Measurements from ENCODE around the gene GNAT2. TPM values are rescaled to one million over a fixed set of nuclear protein-coding genes. Genes with fewer than 3 reads are reported as not detected.

GNAT2 gene
- total and polyA plus RNA-seq, 10 donors: 0.08 to 0.92 (median 0.59) TPM; not detected in 7

GRCh38 chr1:109658533-109659042 lies 39.2 kb upstream of the GNAT2 start:
- 37 to 53% (median 47%) methylated on average over 2 to 3 of the region's 3 CpGs for WGBS, 5 donors
- Histone ChIP-seq H3K4me3 (no peak overlapping the region), H3K36me3 (peaks cover 0 to 47% (median 15%) of the 10 kb centered on the region in 6 donors), H3K27me3 (replicated peaks in 1 of 7) (no peaks in the 10 kb centered on the region), H3K9me3 (no peaks in the 10 kb centered on the region), H3K4me1 (peaks cover 0 to 44% (median 26%) of the 10 kb centered on the region in 6 donors), H3K27ac (no peak overlapping the region)
- DNase-seq: no peak
- TF ChIP-seq CTCF (IDR thresholded peaks at IDR 0.05 in 8 of 11, conservative IDR thresholded peaks at IDR 0.05 in 3 of 11): no peak
- TF ChIP-seq POLR2AphosphoS5 (IDR thresholded peaks at IDR 0.05): no peak
- TF ChIP-seq POLR2A (IDR thresholded peaks at IDR 0.05): no peak
- intact Hi-C loops (cut with DNase I; ENCODE audit: low total_unique reads): no loop called here

- no peak for TF ChIP-seq CTCF (IDR thresholded peaks at IDR 0.05 in 8 of 11, conservative IDR thresholded peaks at IDR 0.05 in 3 of 11)
- no peak for TF ChIP-seq POLR2A (IDR thresholded peaks at IDR 0.05)
- no peak for TF ChIP-seq POLR2AphosphoS5 (IDR thresholded peaks at IDR 0.05)
- H3K36me3 ChIP-seq: peaks cover 0 to 47% (median 15%) of the 10 kb centered on the region in 6 donors
- intact Hi-C loops (cut with DNase I; ENCODE audit: low total_unique reads): no loop called here
- no peaks in the 10 kb centered on the region for H3K9me3 ChIP-seq
- no peak overlapping the region for H3K27ac ChIP-seq
- H3K27me3 ChIP-seq (replicated peaks in 1 of 7): no peaks in the 10 kb centered on the region
- H3K4me3 ChIP-seq: no peak overlapping the region
- H3K4me1 ChIP-seq: peaks cover 0 to 44% (median 26%) of the 10 kb centered on the region in 6 donors
- DNase-seq: no peak
- WGBS, 5 donors: 82 to 87% (median 85%) methylated on average over 7 of the region's 7 CpGs
Measured at GRCh38 chr1:109657970-109658369, 38.6 kb upstream of the GNAT2 start.

DNA sequence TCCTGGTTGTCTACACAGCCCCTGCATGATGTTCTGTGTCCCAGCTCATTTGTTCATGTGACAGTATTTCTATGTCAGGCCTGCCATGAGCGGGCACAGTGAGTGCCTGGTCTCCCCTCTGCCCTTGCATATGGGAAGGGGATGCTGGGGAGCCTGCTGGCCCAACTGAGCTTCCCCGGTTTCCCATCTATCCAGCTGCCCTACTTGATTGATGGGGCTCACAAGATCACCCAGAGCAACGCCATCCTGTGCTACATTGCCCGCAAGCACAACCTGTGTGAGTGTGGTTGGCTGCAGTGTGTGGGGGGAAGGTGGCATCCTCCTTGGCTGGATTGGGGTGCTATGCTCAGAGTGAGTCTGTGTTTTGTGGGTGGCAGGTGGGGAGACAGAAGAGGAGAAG lies 38.0 kb upstream of the GNAT2 start:
- peak overlapping the region in 1 of 8 donors; percentile 91 for H3K4me3 ChIP-seq
- H3K27me3 ChIP-seq (replicated peaks in 1 of 7): no peaks in the 10 kb centered on the region
- H3K36me3 ChIP-seq: peaks cover 0 to 47% (median 15%) of the 10 kb centered on the region in 6 donors
- peak overlapping the region in 1 of 8 donors; percentile 86 for H3K27ac ChIP-seq
- H3K9me3 ChIP-seq: no peaks in the 10 kb centered on the region
- peaks cover 0 to 44% (median 26%) of the 10 kb centered on the region in 6 donors for H3K4me1 ChIP-seq
- 92 to 98% (median 95%) methylated on average over 4 of the region's 4 CpGs for WGBS, 5 donors
- no peak for DNase-seq
- intact Hi-C loops (cut with DNase I; ENCODE audit: low total_unique reads): no loop called here
- TF ChIP-seq POLR2A (IDR thresholded peaks at IDR 0.05): no peak
- no peak for TF ChIP-seq CTCF (IDR thresholded peaks at IDR 0.05 in 8 of 11, conservative IDR thresholded peaks at IDR 0.05 in 3 of 11)
- no peak for TF ChIP-seq POLR2AphosphoS5 (IDR thresholded peaks at IDR 0.05)

DNA sequence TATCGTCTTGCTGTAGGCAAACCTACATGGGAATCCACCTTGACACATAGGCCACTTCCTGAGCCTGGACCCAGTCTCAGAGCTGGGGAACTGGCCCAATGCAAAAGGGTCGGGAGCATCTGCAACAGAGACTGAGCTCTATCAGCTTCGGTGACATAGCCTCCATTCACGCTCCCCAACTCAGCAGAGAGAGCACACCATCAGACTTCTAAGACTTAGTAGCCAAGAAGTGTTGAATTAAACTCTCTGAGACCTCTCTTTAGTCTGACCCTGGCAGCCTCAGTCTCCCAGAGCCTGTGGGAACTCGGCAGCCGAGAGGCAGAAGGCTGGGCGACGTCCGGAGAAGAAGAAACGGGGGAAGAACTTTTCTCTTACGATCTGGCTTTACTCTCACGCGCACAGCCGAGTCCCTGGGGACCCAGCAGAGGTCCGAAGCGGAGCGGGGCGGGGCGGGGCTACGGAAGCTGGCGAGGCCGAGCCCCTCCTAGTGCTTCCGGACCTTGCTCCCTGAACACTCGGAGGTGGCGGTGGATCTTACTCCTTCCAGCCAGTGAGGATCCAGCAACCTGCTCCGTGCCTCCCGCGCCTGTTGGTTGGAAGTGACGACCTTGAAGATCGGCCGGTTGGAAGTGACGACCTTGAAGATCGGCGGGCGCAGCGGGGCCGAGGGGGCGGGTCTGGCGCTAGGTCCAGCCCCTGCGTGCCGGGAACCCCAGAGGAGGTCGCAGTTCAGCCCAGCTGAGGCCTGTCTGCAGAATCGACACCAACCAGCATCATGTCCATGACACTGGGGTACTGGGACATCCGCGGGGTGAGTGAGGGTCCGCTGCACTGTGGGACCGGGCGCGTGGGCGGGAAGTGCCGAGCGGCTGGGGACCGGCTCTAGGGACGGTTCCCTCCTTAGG lies 36.5 kb upstream of the GNAT2 start, which contains the start of gene GSTM4:
Gene GSTM4, plus strand, starts transcription at position 485 of the 905 bp plus-strand sequence. Its CDS starts 291 bp downstream, at position 776.
- intact Hi-C loops (cut with DNase I; ENCODE audit: low total_unique reads): no loop called here

More for the DNA sequence above, 36.5 kb upstream of the GNAT2 start, which contains the start of gene GSTM4:
- peak; percentile 96 for DNase-seq
- Histone ChIP-seq H3K27ac (peak within 1 kb of the TSS; percentile 54 to 88 (median 84)), H3K36me3 (peaks cover 0 to 32% (median 15%) of the 10 kb centered on the region in 6 donors), H3K4me3 (peak within 1 kb of the TSS; percentile 58 to 91 (median 82)), H3K4me1 (peaks cover 0 to 44% (median 26%) of the 10 kb centered on the region in 6 donors), H3K27me3 (replicated peaks in 1 of 7) (no peaks in the 10 kb centered on the region), H3K9me3 (no peaks in the 10 kb centered on the region)
- WGBS, 5 donors: 0 to 3% (median 3%) methylated on average over 13 to 54 of the region's 54 CpGs
- peak in 3 of 11 experiments; percentile 14 to 16 (median 15) for TF ChIP-seq CTCF (IDR thresholded peaks at IDR 0.05 in 8 of 11, conservative IDR thresholded peaks at IDR 0.05 in 3 of 11)
- no peak for TF ChIP-seq POLR2A (IDR thresholded peaks at IDR 0.05)
- peak; percentile 79 to 87 (median 83) for TF ChIP-seq POLR2AphosphoS5 (IDR thresholded peaks at IDR 0.05)
